Glutamatergic neuron (in vitro differentiated cells): ENCODE results near the gene PTDSS2. TPM values are rescaled to one million over a fixed set of nuclear protein-coding genes. Genes with fewer than 3 reads are reported as not detected.

Source experiments
- DNase-seq: peaks from one replicate; pipeline ENCODE4 v3.0.0; 2022
- H3K27ac Mint-ChIP-seq: one replicate; pipeline ENCODE4 v1.8.0; 2020; ENCODE audit warnings: mild to moderate bottlenecking, mixed read lengths, inconsistent platforms; ENCODE audit not compliant: unreplicated experiment
- H3K27me3 Mint-ChIP-seq: one replicate; pipeline ENCODE4 v1.8.0; 2020; ENCODE audit warnings: mild to moderate bottlenecking, moderate library complexity, mixed read lengths, inconsistent platforms; ENCODE audit not compliant: unreplicated experiment
- H3K36me3 Mint-ChIP-seq: one replicate; pipeline ENCODE4 v1.8.0; 2020; ENCODE audit warnings: mild to moderate bottlenecking, mixed read lengths, inconsistent platforms; ENCODE audit not compliant: unreplicated experiment
- H3K4me1 Mint-ChIP-seq: one replicate; pipeline ENCODE4 v1.8.0; 2020; ENCODE audit warnings: mild to moderate bottlenecking, low read depth, mixed read lengths, inconsistent platforms; ENCODE audit not compliant: unreplicated experiment
- H3K4me3 Mint-ChIP-seq: one replicate; pipeline ENCODE4 v1.8.0; 2020; ENCODE audit warnings: mild to moderate bottlenecking, mixed read lengths, inconsistent platforms; ENCODE audit not compliant: unreplicated experiment
- H3K9me3 Mint-ChIP-seq: one replicate; pipeline ENCODE4 v1.8.0; 2020; ENCODE audit warnings: mild to moderate bottlenecking, moderate library complexity, mixed read lengths, inconsistent platforms; ENCODE audit not compliant: unreplicated experiment
- total RNA-seq: library from RNA; stranded (reverse); fragmentation: NEBNext Ultra II Directional; extraction: Animal tissue kit (Norgen Biotek cat#: 25700); gene quantifications from one replicate; pipeline ENCODE4 v1.2.1, GENCODE V29; 2021; ENCODE audit not compliant: unreplicated experiment
- TF ChIP-seq, protein P1 (sequence below): fragments of 200-600 bp; sonication (generic); IDR thresholded peaks from one replicate; pipeline ENCODE4 v1.5.0; 2021; ENCODE audit not compliant: partially characterized antibody, unreplicated experiment

The PTDSS2 gene
- total RNA-seq, 1 donor from 2014 or later = 123 TPM

DNA sequence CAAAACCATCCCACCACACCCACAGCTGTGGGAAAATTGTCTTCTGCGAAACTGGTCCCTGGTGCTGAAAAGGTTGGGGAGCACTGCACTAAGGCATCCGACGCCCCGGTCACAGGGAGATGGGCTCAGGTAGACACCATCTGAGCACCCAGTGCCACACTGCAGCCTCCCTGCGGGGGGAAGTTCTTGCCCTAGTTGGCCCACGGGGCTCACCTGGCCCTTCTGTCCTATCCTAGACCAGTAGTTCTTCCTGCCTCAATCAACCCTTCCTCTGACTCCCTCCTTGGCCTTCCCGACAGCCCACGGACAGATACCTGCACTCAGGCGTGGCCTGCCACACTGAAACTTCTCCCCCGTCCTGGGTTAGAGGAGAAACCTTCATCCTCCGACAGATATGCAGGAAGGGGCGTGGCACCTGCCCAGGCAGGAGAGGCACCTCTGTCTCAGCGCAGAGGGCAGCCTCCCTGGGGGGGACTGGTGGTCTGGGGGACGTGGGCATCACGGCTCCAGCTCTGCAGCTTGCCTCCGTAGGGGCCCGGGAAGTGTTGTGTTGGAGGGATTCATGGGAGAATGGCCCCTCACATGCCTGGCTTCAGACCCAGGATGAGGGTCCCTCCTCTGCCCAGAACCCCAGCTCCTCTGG, 12.7 kb upstream of the PTDSS2 start:
- peaks cover 12% of the 10 kb centered on the region for H3K4me1 Mint-ChIP-seq
- H3K4me3 Mint-ChIP-seq = no peak overlapping the region
- H3K27me3 Mint-ChIP-seq = no peaks in the 10 kb centered on the region
- H3K27ac Mint-ChIP-seq = no peak overlapping the region
- DNase-seq = no peak
- H3K9me3 Mint-ChIP-seq = peaks cover 4% of the 10 kb centered on the region
- TF ChIP-seq, protein P1, sequence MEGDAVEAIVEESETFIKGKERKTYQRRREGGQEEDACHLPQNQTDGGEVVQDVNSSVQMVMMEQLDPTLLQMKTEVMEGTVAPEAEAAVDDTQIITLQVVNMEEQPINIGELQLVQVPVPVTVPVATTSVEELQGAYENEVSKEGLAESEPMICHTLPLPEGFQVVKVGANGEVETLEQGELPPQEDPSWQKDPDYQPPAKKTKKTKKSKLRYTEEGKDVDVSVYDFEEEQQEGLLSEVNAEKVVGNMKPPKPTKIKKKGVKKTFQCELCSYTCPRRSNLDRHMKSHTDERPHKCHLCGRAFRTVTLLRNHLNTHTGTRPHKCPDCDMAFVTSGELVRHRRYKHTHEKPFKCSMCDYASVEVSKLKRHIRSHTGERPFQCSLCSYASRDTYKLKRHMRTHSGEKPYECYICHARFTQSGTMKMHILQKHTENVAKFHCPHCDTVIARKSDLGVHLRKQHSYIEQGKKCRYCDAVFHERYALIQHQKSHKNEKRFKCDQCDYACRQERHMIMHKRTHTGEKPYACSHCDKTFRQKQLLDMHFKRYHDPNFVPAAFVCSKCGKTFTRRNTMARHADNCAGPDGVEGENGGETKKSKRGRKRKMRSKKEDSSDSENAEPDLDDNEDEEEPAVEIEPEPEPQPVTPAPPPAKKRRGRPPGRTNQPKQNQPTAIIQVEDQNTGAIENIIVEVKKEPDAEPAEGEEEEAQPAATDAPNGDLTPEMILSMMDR = no peak
- H3K36me3 Mint-ChIP-seq = no peaks in the 10 kb centered on the region

DNA sequence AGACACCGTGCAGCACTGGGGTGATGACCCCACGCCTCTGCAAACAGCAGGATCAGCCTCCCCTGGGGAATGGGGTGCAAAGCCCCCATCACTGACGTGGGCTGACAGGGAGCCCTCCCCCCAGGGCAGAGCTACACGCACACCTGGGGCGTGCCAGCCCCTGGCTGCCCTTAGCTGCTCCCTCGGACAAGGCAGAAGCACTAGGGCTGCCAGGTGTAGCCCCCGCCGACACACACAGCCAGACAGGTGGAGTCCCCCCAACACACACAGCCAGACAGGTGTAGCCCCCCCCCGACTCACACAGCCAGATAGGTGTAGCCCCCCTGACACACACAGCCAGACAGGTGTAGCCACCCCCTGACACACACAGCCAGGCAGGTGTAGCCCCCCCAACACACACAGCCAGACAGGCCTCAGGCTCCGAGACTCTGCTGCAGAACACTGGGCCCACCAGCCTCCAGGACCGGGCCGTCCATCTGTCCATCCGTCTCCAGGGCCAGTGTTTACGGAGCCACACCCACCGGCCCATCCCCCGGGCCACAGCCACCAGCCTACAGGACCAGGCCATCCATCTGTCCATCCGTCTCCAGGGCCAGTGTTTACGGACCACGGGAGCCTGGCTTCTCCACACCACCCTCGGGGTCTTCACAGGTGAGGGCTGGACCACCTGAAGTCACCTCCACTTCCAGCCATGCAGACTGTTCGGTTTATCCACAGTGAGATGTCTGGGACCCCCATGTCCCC, 11.8 kb upstream of the PTDSS2 start:
- no peak for DNase-seq
- peaks cover 4% of the 10 kb centered on the region for H3K9me3 Mint-ChIP-seq
- H3K27me3 Mint-ChIP-seq = no peaks in the 10 kb centered on the region
- peaks cover 12% of the 10 kb centered on the region for H3K4me1 Mint-ChIP-seq
- TF ChIP-seq, protein P1 = no peak
- no peak overlapping the region for H3K4me3 Mint-ChIP-seq
- H3K36me3 Mint-ChIP-seq = no peaks in the 10 kb centered on the region
- H3K27ac Mint-ChIP-seq = no peak overlapping the region

DNA sequence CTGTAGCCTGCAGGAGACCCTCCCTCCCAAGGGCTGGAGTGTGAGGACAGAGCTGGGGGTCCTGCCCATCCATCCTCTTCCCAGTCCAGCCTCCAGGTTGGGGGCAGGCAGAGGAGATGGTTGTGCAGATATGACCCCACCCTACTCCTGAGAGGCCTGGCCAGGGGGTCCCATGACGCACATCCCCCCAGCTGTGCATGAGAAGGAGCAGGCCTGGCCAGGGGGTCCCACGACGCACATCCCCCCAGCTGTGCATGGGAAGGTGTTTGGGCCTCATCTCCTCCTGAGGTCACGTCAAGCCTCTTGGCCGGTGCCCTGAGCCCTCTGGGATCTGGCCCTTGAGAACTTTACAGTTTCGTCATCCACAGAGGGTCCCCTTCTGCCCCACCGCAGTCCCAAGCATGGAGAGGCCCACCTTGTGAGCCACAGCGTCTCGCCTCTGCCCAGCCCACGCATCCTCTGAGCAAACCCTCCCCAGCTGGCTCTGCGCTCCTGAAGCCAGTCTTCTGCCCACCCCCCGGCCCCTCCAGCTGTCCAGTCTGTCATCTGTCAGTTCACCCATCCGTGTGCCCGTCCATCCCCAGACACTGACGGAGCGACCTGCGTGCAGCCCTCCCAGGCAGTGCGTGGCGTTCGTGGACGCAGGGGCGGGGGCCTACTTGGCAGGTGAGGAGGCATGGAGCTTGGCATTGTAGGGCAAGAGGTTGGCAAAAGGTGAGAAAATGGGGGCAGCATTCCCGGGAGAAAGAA, 10.6 kb upstream of the PTDSS2 start:
- no peaks in the 10 kb centered on the region for H3K36me3 Mint-ChIP-seq
- no peak for DNase-seq
- TF ChIP-seq, protein P1 = no peak
- H3K4me1 Mint-ChIP-seq = peaks cover 12% of the 10 kb centered on the region
- H3K9me3 Mint-ChIP-seq = peaks cover 4% of the 10 kb centered on the region
- H3K27me3 Mint-ChIP-seq = peaks cover 1% of the 10 kb centered on the region
- H3K27ac Mint-ChIP-seq = no peak overlapping the region
- H3K4me3 Mint-ChIP-seq = no peak overlapping the region

DNA sequence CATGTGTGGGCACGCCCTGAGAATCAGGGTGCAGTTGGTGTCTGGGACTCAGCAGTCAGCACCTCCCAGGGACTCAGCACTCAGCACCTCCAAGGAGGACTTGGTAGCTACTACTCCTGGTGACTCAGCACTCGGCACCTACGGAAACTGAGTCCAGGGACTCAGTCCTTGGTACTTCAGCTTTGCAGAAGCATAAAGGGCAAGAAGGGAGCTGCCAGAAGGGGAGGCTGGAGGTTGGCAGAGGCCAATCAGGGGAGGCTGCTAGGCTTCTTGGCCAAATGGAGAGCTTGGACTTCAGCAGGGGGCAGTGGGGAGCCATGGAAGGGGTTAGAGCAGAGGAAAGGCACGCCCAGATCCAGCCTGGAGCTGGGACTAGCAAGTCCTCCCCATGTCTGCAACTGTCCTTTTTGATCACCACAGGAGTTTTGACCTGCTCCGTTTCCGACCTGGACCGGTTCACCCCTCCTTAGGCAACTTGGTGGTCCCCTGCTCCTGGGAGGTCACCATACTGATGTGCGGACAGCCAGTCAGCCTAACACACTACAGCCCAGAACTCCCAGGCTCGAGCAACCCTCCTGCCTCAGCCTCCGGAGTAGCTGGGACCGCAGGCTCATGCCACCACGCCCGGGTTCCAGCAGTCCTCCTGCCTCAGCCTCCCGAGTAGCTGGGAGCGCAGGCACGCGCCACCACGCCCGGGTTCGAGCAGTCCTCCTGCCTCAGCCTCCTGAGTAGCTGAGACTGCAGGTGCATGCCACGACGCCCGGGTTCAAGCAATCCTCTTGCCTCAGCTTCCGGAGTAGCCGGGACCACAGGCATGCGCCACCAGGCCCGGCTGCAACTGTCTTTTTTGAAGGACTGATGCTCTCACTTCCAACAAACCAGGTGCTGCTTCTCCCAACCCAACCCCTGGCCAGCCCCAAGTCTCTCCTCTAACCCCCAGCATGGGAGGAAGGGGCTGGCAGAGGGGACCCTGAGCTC, 9.7 kb upstream of the PTDSS2 start:
- Mint-ChIP-seq H3K36me3 (no peaks in the 10 kb centered on the region), H3K27ac (no peak overlapping the region), H3K27me3 (peaks cover 4% of the 10 kb centered on the region), H3K9me3 (peaks cover 4% of the 10 kb centered on the region), H3K4me3 (no peak overlapping the region), H3K4me1 (peaks cover 12% of the 10 kb centered on the region)
- TF ChIP-seq, protein P1 = no peak
- no peak for DNase-seq
